Smooth muscle cell (in vitro differentiated cells): ENCODE results near the gene CABLES2. TPM values are rescaled to one million over a fixed set of nuclear protein-coding genes. Genes with fewer than 3 reads are reported as not detected.

ENCODE experiments used
- DNase-seq: peaks from one replicate; lab custom pipeline; 2025; ENCODE audit not compliant: unreplicated experiment; lab: John Stamatoyannopoulos, UW
- H2AFZ ChIP-seq: fragments of 200-600 bp; sonication (generic); 2 replicates; pipeline ENCODE4 v1.6.0; 2016; ENCODE audit warnings: antibody characterized with exemption, low read depth, mild to moderate bottlenecking
- H3F3A ChIP-seq: fragments of 200-600 bp; sonication (generic); 2 replicates; pipeline ENCODE4 v1.6.0; 2017; ENCODE audit warnings: antibody characterized with exemption, low read depth
- H3K27ac ChIP-seq: fragments of 200-600 bp; sonication (generic); 2 replicates; pipeline ENCODE4 v1.5.1; 2016; ENCODE audit warnings: low read depth, mild to moderate bottlenecking
- H3K27me3 ChIP-seq: fragments of 200-600 bp; sonication (generic); 2 replicates; pipeline ENCODE4 v1.6.1; 2016; ENCODE audit warnings: low read depth, mild to moderate bottlenecking
- H3K36me3 ChIP-seq: fragments of 200-600 bp; sonication (generic); 2 replicates; pipeline ENCODE4 v1.5.1; 2016; ENCODE audit warnings: low read depth
- H3K4me1 ChIP-seq: fragments of 200-600 bp; sonication (generic); 2 replicates; pipeline ENCODE4 v1.5.1; 2016; ENCODE audit warnings: low read depth
- H3K4me2 ChIP-seq: fragments of 200-600 bp; sonication (generic); 2 replicates; pipeline ENCODE4 v1.6.0; 2016; ENCODE audit warnings: mild to moderate bottlenecking
- H3K4me3 ChIP-seq: fragments of 200-600 bp; sonication (generic); 2 replicates; pipeline ENCODE4 v1.5.1; 2016; ENCODE audit warnings: mild to moderate bottlenecking
- H3K79me2 ChIP-seq: fragments of 200-600 bp; sonication (generic); 2 replicates; pipeline ENCODE4 v1.6.0; 2016; ENCODE audit warnings: low read depth, mild to moderate bottlenecking
- H3K9ac ChIP-seq: fragments of 200-600 bp; sonication (generic); 2 replicates; pipeline ENCODE4 v1.6.0; 2016; ENCODE audit warnings: low read depth
- H3K9me3 ChIP-seq: fragments of 200-600 bp; sonication (generic); replicated peaks from 2 replicates; pipeline ENCODE4 v1.5.1; 2016; ENCODE audit warnings: low read depth
- H4K20me1 ChIP-seq: fragments of 200-600 bp; sonication (generic); 2 replicates; pipeline ENCODE4 v1.6.0; 2016; ENCODE audit warnings: low read depth
- CTCF ChIP-seq: fragments of 200-600 bp; sonication (generic); IDR thresholded peaks from 2 replicates; pipeline ENCODE4 v1.5.1; 2017; ENCODE audit warnings: borderline replicate concordance, mild to moderate bottlenecking, antibody characterized with exemption; ENCODE audit not compliant: insufficient read depth, poor library complexity, severe bottlenecking
- WGBS: methylation state at CpG from one replicate; pipeline ENCODE4 v1.1.7; 2016; ENCODE audit warnings: low lambda C conversion rate; 5-methylcytosine and 5-hydroxymethylcytosine counted together
- polyA plus RNA-seq: library from polyadenylated mRNA; unstranded; fragments of >200 nt; fragmentation: Nextera tagmentation; extraction: Ambion mirVana; gene quantifications from 2 replicates; pipeline ENCODE4 v1.2.1, GENCODE V29; 2016
- total RNA-seq: library from RNA; depleted of rRNA; stranded (reverse); fragments of >200 nt; gene quantifications from 2 replicates; pipeline ENCODE4 v1.2.3, GENCODE V29; 2014

CABLES2 gene
- total and polyA plus RNA-seq, 2 experiments from 2014 or later = 7.4 to 7.6 TPM

DNA sequence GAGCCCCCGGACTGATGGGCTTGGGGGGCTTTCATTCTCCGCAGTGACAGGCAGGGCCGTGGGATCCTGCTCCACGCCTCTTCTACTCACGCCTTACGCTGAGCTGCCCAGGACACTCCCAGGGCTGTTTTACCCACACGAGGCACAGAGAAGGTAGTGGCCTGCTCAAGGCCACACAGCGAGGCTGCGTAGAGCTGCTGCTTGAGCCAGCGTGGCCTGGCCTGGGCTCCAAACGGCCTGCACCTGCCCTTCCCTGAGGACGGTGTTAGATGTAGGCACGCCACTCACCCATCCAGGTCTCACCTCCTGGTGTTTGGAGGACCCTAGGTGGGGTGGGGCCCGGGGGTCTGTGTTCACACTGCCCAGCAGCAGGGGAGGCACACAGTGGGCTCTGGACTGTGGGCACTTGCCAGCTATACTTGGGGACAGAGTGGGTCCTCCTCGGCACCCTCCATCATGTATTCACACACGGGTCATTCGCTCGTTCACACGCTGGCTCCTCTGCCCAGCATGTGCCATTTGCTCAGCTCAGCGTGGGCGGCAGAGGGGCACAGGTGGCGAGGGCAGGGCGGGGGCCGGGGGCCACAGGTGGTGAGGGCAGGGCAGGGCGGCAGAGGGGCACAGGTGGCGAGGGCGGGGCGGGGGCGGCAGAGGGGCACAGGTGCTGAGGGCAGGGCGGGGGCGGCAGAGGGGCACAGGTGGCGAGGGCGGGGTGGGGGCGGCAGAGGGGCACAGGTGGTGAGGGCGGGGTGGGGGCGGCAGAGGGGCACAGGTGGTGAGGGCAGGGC, 38.7 kb upstream of the CABLES2 start:
- no peaks in the 10 kb centered on the region for H3F3A ChIP-seq
- 92% methylated on average over 27 of the region's 36 CpGs for WGBS
- H2AFZ ChIP-seq = no peak overlapping the region
- no peak for DNase-seq
- H3K4me3 ChIP-seq = no peak overlapping the region
- H3K4me2 ChIP-seq = no peak overlapping the region
- no peaks in the 10 kb centered on the region for H3K36me3 ChIP-seq
- TF ChIP-seq CTCF = no peak
- H4K20me1 ChIP-seq = no peaks in the 10 kb centered on the region
- H3K79me2 ChIP-seq = no peaks in the 10 kb centered on the region
- H3K9me3 ChIP-seq = no peaks in the 10 kb centered on the region
- no peak overlapping the region for H3K9ac ChIP-seq
- H3K4me1 ChIP-seq = no peaks in the 10 kb centered on the region
- H3K27ac ChIP-seq = no peak overlapping the region
- no peaks in the 10 kb centered on the region for H3K27me3 ChIP-seq

DNA sequence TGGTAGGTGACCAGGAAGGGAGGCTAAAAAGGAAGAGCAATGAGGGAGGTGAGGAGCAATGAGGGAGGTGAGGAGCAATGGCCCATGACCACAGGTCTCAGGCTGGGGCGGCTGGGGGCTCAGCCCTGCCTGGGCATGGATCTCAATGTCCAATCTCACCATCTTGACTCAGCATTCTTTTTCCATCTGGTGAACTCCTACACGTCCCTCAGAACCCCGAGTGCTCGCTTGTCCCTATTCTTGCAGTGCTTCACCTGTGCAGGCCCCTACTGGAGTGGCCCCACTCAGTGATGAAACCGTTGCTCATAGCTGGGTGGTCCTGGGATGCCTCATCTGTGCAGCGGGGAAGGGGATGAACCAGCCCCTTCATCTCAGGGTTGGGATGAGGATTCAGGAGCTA, 37.2 kb upstream of the CABLES2 start:
- Histone ChIP-seq H3K27ac (no peak overlapping the region), H3F3A (no peaks in the 10 kb centered on the region), H3K79me2 (no peaks in the 10 kb centered on the region), H3K4me1 (no peaks in the 10 kb centered on the region), H3K9me3 (no peaks in the 10 kb centered on the region), H3K36me3 (no peaks in the 10 kb centered on the region), H3K4me3 (no peak overlapping the region), H2AFZ (no peak overlapping the region), H3K4me2 (no peak overlapping the region), H3K9ac (no peak overlapping the region), H3K27me3 (no peaks in the 10 kb centered on the region), H4K20me1 (no peaks in the 10 kb centered on the region)
- WGBS = 96% methylated on average over 6 of the region's 6 CpGs
- TF ChIP-seq CTCF = no peak
- no peak for DNase-seq

DNA sequence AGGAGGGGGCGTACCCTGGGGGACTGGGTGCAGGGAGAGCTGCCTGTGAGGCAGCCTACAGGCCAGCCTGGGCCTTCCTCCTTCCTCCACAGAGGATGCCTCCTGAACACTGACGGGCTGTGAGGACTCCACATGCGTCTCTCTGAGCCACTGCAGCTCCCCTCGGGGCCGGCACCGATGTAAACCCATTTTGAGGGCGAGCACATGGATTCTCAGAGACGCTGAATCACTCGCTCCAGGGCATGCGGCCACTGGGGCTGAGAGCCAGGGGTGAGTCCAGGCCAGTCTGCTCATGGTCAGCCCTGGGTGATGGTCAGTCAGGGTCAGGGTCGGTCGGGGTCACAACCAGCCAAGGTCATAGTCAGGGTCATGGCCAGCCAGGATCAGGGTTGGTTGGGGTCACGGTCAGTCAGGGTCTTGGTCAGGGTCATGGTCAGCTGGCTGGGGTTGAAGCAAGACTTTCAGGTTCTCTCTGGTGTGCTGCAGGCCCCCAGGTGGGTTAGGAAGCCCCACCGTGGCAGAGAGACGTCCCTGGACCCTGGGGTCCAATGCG, 35.0 kb upstream of the CABLES2 start:
- Histone ChIP-seq H3K36me3 (no peaks in the 10 kb centered on the region), H3K9me3 (no peaks in the 10 kb centered on the region), H3K4me1 (no peaks in the 10 kb centered on the region), H3K79me2 (no peaks in the 10 kb centered on the region), H3K4me3 (no peak overlapping the region), H3F3A (no peaks in the 10 kb centered on the region), H3K27ac (no peak overlapping the region), H3K9ac (no peak overlapping the region), H4K20me1 (no peaks in the 10 kb centered on the region), H3K4me2 (no peak overlapping the region), H2AFZ (no peak overlapping the region), H3K27me3 (no peaks in the 10 kb centered on the region)
- no peak for TF ChIP-seq CTCF
- DNase-seq = no peak
- WGBS = 85% methylated on average over 16 of the region's 16 CpGs
